H9 (cell line): Measurements from ENCODE around the gene ZNF341. TPM values are rescaled to one million over a fixed set of nuclear protein-coding genes. Genes with fewer than 3 reads are reported as not detected.

Experiments
- DNase-seq: peaks from one replicate; pipeline ENCODE4 v3.0.0-alpha.2; 2017
- H2AFZ ChIP-seq: one replicate; pipeline ENCODE4 v1.6.1; 2013; ENCODE audit warnings: mild to moderate bottlenecking, low read length, control low read depth, moderate library complexity
- H2AK5ac ChIP-seq: 2 replicates; pipeline ENCODE4 v1.6.1; 2013; ENCODE audit warnings: low read length, control low read depth, mixed read lengths; ENCODE audit not compliant: insufficient read length
- H2BK120ac ChIP-seq: one replicate; pipeline ENCODE4 v1.6.1; 2013; ENCODE audit warnings: low read depth, mild to moderate bottlenecking, low read length, control low read depth, inconsistent platforms; ENCODE audit not compliant: poor library complexity, severe bottlenecking
- H2BK12ac ChIP-seq: 2 replicates; pipeline ENCODE4 v1.6.1; 2013; ENCODE audit warnings: low read length, control low read depth, mixed read lengths, low read depth; ENCODE audit not compliant: insufficient read length
- H2BK15ac ChIP-seq: 2 replicates; pipeline ENCODE4 v1.6.1; 2013; ENCODE audit warnings: low read depth, low read length, control low read depth
- H2BK20ac ChIP-seq: one replicate; pipeline ENCODE4 v1.6.1; 2013; ENCODE audit warnings: low read depth, mild to moderate bottlenecking, low read length, control low read depth, inconsistent platforms; ENCODE audit not compliant: poor library complexity, severe bottlenecking
- H2BK5ac ChIP-seq: 2 replicates; pipeline ENCODE4 v1.6.1; 2013; ENCODE audit warnings: low read length, control low read depth, mixed read lengths; ENCODE audit not compliant: insufficient read length
- H3K14ac ChIP-seq: 2 replicates; pipeline ENCODE4 v1.6.1; 2013; ENCODE audit warnings: low read length, control low read depth; ENCODE audit not compliant: insufficient read depth
- H3K18ac ChIP-seq: 2 replicates; pipeline ENCODE4 v1.6.1; 2013; ENCODE audit warnings: low read depth, mild to moderate bottlenecking, mixed read lengths, low read length, control low read depth; ENCODE audit not compliant: insufficient read length
- H3K23ac ChIP-seq: 2 replicates; pipeline ENCODE4 v1.6.1; 2013; ENCODE audit warnings: low read length, control low read depth, mixed read lengths, low read depth; ENCODE audit not compliant: insufficient read length
- H3K23me2 ChIP-seq: 2 replicates; pipeline ENCODE4 v1.6.1; 2013; ENCODE audit warnings: low read depth, mild to moderate bottlenecking, mixed read lengths, low read length, control low read depth; ENCODE audit not compliant: insufficient read length, poor library complexity, severe bottlenecking
- H3K27ac ChIP-seq: 2 replicates; pipeline ENCODE4 v1.5.1; 2013; ENCODE audit warnings: low read length, control low read depth, mixed read lengths, low read depth; ENCODE audit not compliant: insufficient read length
- H3K27me3 ChIP-seq: 2 replicates; pipeline ENCODE4 v1.6.1; 2013; ENCODE audit warnings: low read length, control low read depth, inconsistent platforms; ENCODE audit not compliant: insufficient read depth
- H3K4ac ChIP-seq: 2 replicates; pipeline ENCODE4 v1.6.1; 2013; ENCODE audit warnings: low read depth, mild to moderate bottlenecking, control low read depth, inconsistent platforms, low read length, moderate library complexity
- H3K4me1 ChIP-seq: 2 replicates; pipeline ENCODE4 v1.6.1; 2013; ENCODE audit warnings: low read length, control low read depth, inconsistent platforms; ENCODE audit not compliant: insufficient read depth
- H3K4me2 ChIP-seq: 2 replicates; pipeline ENCODE4 v1.6.1; 2013; ENCODE audit warnings: low read length, control low read depth, mixed read lengths; ENCODE audit not compliant: insufficient read length, insufficient read depth
- H3K56ac ChIP-seq: 2 replicates; pipeline ENCODE4 v1.6.1; 2013; ENCODE audit warnings: low read depth, mild to moderate bottlenecking, mixed read lengths, low read length, control low read depth; ENCODE audit not compliant: insufficient read length
- H3K79me1 ChIP-seq: 2 replicates; pipeline ENCODE4 v1.6.1; 2013; ENCODE audit warnings: low read depth, mild to moderate bottlenecking, moderate library complexity, low read length, control low read depth, inconsistent platforms; ENCODE audit not compliant: insufficient read depth, poor library complexity, severe bottlenecking
- H3K79me2 ChIP-seq: 2 replicates; pipeline ENCODE4 v1.6.1; 2013; ENCODE audit warnings: low read length, control low read depth, inconsistent platforms; ENCODE audit not compliant: insufficient read depth
- H3K9ac ChIP-seq: 2 replicates; pipeline ENCODE4 v1.6.1; 2013; ENCODE audit warnings: low read length, control low read depth, mixed read lengths; ENCODE audit not compliant: insufficient read length; ENCODE audit errors: extremely low read depth
- H3K9me3 ChIP-seq: one replicate; pipeline ENCODE4 v1.6.1; 2013; ENCODE audit warnings: low read depth, low read length, inconsistent platforms; ENCODE audit not compliant: control insufficient read depth
- H3T11ph ChIP-seq: one replicate; pipeline ENCODE4 v1.6.1; 2013; ENCODE audit warnings: mild to moderate bottlenecking, low read length, control low read depth, inconsistent platforms
- H4K20me1 ChIP-seq: one replicate; pipeline ENCODE4 v1.6.1; 2013; ENCODE audit not compliant: control insufficient read depth, insufficient read length, insufficient read depth
- H4K5ac ChIP-seq: 2 replicates; pipeline ENCODE4 v1.6.1; 2013; ENCODE audit warnings: low read depth, mild to moderate bottlenecking, mixed read lengths, low read length, control low read depth; ENCODE audit not compliant: insufficient read length
- H4K8ac ChIP-seq: replicated peaks from 2 replicates; pipeline ENCODE4 v1.6.1; 2013; ENCODE audit warnings: low read length, control low read depth, mixed read lengths, low read depth; ENCODE audit not compliant: insufficient read length
- H4K91ac ChIP-seq: 2 replicates; pipeline ENCODE4 v1.6.1; 2013; ENCODE audit warnings: low read depth, mild to moderate bottlenecking, moderate library complexity, mixed read lengths, low read length, control low read depth; ENCODE audit not compliant: insufficient read length
- H3K27ac Mint-ChIP-seq, 3 experiments: 2 replicates in 2 of 3; 3 replicates in 1 of 3; pipeline ENCODE4 v1.8.0; 2020 to 2021; ENCODE audit warnings: mixed read lengths in 3 of 3, mild to moderate bottlenecking in 1 of 3, moderate library complexity in 1 of 3
- H3K27me3 Mint-ChIP-seq: 2 replicates; pipeline ENCODE4 v1.8.0; 2021; ENCODE audit warnings: low read depth, mild to moderate bottlenecking, moderate library complexity, mixed read lengths
- H3K36me3 Mint-ChIP-seq, 3 experiments: 2 replicates in 2 of 3; 3 replicates in 1 of 3; pipeline ENCODE4 v1.8.0; 2020 to 2021; ENCODE audit warnings: low read depth in 3 of 3, mixed read lengths in 3 of 3; ENCODE audit not compliant: insufficient read depth in 1 of 3
- H3K4me1 Mint-ChIP-seq, 2 experiments: 2 replicates each; pipeline ENCODE4 v1.8.0; 2020; ENCODE audit warnings: mixed read lengths in 2 of 2
- H3K4me3 Mint-ChIP-seq, 2 experiments: 2 replicates in 1 of 2; 3 replicates in 1 of 2; pipeline ENCODE4 v1.8.0; 2020 to 2021; ENCODE audit warnings: mild to moderate bottlenecking in 2 of 2, mixed read lengths in 2 of 2, moderate library complexity in 1 of 2
- H3K9me3 Mint-ChIP-seq, 2 experiments: 2 replicates in 1 of 2; 3 replicates in 1 of 2; pipeline ENCODE4 v1.8.0; 2020; ENCODE audit warnings: mild to moderate bottlenecking in 2 of 2, mixed read lengths in 2 of 2, moderate library complexity in 1 of 2
- WGBS: extraction: QIAGEN DNeasy Blood & Tissue Kit; methylation state at CpG from one replicate; pipeline ENCODE4 v1.1.7; 2013; ENCODE audit warnings: missing lambda C conversion rate, low lambda C conversion rate, mixed read lengths; ENCODE audit not compliant: insufficient read length; ENCODE audit errors: extremely low coverage; 5-methylcytosine and 5-hydroxymethylcytosine counted together
- total RNA-seq: library from RNA; stranded (reverse); gene quantifications from 2 replicates; pipeline ENCODE4 v1.2.1, GENCODE V29; 2021
- TF ChIP-seq, protein P1 (sequence below): fragments of 200-600 bp; sonication (generic); conservative IDR thresholded peaks from 3 replicates; pipeline ENCODE4 v1.8.0; 2021; ENCODE audit warnings: antibody characterized with exemption, mild to moderate bottlenecking

Gene ZNF341
- total RNA-seq, 1 experiment from 2014 or later: 5.2 TPM

DNA sequence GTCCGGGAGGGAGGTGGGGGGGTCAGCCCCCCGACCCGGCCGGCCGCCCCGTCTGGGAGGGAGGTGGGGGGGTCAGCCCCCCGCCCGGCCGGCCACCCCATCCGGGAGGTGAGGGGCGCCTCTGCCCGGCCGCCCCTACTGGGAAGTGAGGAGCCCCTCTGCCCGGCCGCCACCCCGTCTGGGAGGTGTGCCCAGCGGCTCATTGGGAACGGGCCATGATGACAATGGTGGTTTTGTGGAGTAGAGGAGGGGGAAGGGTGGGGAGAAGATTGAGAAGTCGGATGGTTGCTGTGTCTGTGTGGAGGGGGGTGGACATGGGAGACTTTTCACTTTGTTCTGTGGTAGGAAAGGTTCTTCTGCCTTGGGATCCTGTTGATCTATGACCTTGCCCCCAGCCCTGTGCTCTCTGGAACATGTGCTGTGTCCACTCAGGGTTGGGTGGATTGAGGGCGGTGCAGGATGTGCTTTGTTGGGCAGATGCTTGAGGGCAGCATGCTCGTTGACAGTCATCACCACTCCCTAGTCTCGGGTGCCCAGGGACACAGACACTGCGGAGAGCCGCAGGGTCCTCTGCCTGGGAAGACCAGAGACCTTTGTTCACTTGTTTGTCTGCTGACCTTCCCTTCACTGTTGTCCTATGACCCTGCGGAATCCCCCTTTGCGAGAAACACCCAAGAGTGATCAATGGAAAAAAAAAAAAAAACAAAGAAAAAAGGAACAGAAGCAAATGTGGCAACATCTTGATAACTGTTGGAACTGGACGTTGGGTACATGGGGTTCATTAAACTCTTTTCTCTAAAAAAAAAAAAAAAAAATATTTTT lies 30.0 kb upstream of the ZNF341 start:
- H3K56ac ChIP-seq: no peak overlapping the region
- no peak overlapping the region for H2BK12ac ChIP-seq
- H3K9me3 ChIP-seq: no peaks in the 10 kb centered on the region
- H3K23me2 ChIP-seq: no peaks in the 10 kb centered on the region
- Mint-ChIP-seq H3K4me1 (no peaks in the 10 kb centered on the region), H3K27me3 (peaks cover 16% of the 10 kb centered on the region), H3K36me3 (peaks cover 10 to 27% (median 14%) of the 10 kb centered on the region in 3 experiments), H3K4me3 (no peak overlapping the region), H3K9me3 (peaks cover 26 to 36% of the 10 kb centered on the region in 2 experiments), H3K27ac (peak overlapping the region in 1 of 3 experiments; percentile 84; a peak in 1 of 7 replicates)
- H3K27me3 ChIP-seq: no peaks in the 10 kb centered on the region
- H3K27ac ChIP-seq: no peak overlapping the region
- H3K14ac ChIP-seq: no peak overlapping the region
- H2BK5ac ChIP-seq: no peak overlapping the region
- H3K4ac ChIP-seq: no peak overlapping the region
- no peaks in the 10 kb centered on the region for H3K4me1 ChIP-seq
- no peak overlapping the region for H2AFZ ChIP-seq
- H3K18ac ChIP-seq: no peak overlapping the region
- H2BK120ac ChIP-seq: no peak overlapping the region
- H4K20me1 ChIP-seq: no peaks in the 10 kb centered on the region
- no peak overlapping the region for H2BK20ac ChIP-seq
- DNase-seq: no peak
- no peaks in the 10 kb centered on the region for H3K79me2 ChIP-seq
- no peak overlapping the region for H3K4me2 ChIP-seq
- no peaks in the 10 kb centered on the region for H3K79me1 ChIP-seq
- H4K91ac ChIP-seq: no peak overlapping the region
- H3T11ph ChIP-seq: no peak overlapping the region
- H4K8ac ChIP-seq: no peak overlapping the region
- no peak overlapping the region for H2AK5ac ChIP-seq
- H3K23ac ChIP-seq: no peak overlapping the region
- WGBS: no CpG with 5 or more reads among the region's 27 CpGs
- no peak overlapping the region for H3K9ac ChIP-seq
- H2BK15ac ChIP-seq: no peak overlapping the region
- H4K5ac ChIP-seq: no peak overlapping the region
- TF ChIP-seq, protein P1, sequence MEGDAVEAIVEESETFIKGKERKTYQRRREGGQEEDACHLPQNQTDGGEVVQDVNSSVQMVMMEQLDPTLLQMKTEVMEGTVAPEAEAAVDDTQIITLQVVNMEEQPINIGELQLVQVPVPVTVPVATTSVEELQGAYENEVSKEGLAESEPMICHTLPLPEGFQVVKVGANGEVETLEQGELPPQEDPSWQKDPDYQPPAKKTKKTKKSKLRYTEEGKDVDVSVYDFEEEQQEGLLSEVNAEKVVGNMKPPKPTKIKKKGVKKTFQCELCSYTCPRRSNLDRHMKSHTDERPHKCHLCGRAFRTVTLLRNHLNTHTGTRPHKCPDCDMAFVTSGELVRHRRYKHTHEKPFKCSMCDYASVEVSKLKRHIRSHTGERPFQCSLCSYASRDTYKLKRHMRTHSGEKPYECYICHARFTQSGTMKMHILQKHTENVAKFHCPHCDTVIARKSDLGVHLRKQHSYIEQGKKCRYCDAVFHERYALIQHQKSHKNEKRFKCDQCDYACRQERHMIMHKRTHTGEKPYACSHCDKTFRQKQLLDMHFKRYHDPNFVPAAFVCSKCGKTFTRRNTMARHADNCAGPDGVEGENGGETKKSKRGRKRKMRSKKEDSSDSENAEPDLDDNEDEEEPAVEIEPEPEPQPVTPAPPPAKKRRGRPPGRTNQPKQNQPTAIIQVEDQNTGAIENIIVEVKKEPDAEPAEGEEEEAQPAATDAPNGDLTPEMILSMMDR: no peak
